ENCODE data around the gene TMEM165.

- no peak for TF ChIP-seq POLR2AphosphoS5 (IDR thresholded peaks at IDR 0.05)
- TF ChIP-seq CTCF (IDR thresholded peaks at IDR 0.05), result no peak
- no peak for TF ChIP-seq POLR2A (IDR thresholded peaks at IDR 0.05)
Measured at GRCh38 chr4:55466001-55466400, 70.2 kb downstream of the TMEM165 start.
